HepG2 (cell line): ENCODE measurements around the gene GRPEL2. TPM values are rescaled to one million over a fixed set of nuclear protein-coding genes. Genes with fewer than 3 reads are reported as not detected.

Experiments used
- ATAC-seq: fragments of 200-7000 bp; cut with Tn5 transposase; 3 replicates; pipeline ENCODE4 v1.9.1; 2020; ENCODE audit warnings: mild to moderate bottlenecking, moderate library complexity
- BruUV-seq: library from RNA; stranded (reverse); fragments of 400-500 nt; replicated peaks from 2 replicates; lab custom pipeline; 2021; lab: Mats Ljungman, UMichigan
- CTCF ChIA-PET: fragments of 300-600 bp; formaldehyde crosslinking; extraction: SDS; loops from one replicate; lab custom pipeline; 2021; ENCODE audit warnings: low total read pairs, inconsistent platforms, low intra/inter-chr PET ratio; lab: Yijun Ruan, JAX
- POLR2A ChIA-PET: fragments of 350-600 bp; sonication (Branson Sonifier 250); formaldehyde crosslinking; loops from one replicate; lab custom pipeline; 2020; ENCODE audit warnings: antibody characterized with exemption, inconsistent platforms; lab: Yijun Ruan, JAX
- DNase-seq: peaks from one replicate; pipeline ENCODE4 v3.0.0-alpha.2; 2015; ENCODE audit warnings: low spot score
- FAIRE-seq: peaks from 3 replicates; lab custom pipeline; 2011; peaks lifted over from hg19 to GRCh38; lab: Jason Lieb, UNC
- H2AFZ ChIP-seq: one replicate; pipeline ENCODE4 v1.6.1; 2011; ENCODE audit warnings: low read length, inconsistent platforms
- H3K27ac ChIP-seq: fragments of 300-600 bp; 3 replicates; pipeline ENCODE4 v1.8.0; 2011; ENCODE audit warnings: mixed run types, mild to moderate bottlenecking, mixed read lengths, low read length, inconsistent platforms; ENCODE audit not compliant: insufficient read depth; ENCODE audit errors: extremely low read length
- H3K27me3 ChIP-seq, 2 experiments: fragments of 200-600 bp in 1 of 2; 2 replicates in 1 of 2; 3 replicates in 1 of 2; pipeline versions ENCODE4 v1.6.0 to v1.8.0; 2011; ENCODE audit warnings: low read length in 2 of 2, mild to moderate bottlenecking in 2 of 2, moderate library complexity in 2 of 2, inconsistent platforms in 1 of 2; ENCODE audit not compliant: insufficient read depth in 2 of 2, control insufficient read depth in 1 of 2
- H3K36me3 ChIP-seq, 2 experiments: fragments of 200-600 bp in 1 of 2; replicated peaks in 1 of 2; 2 replicates in 1 of 2; 3 replicates in 1 of 2; pipeline versions ENCODE4 v1.5.1 to v1.8.0; 2011; ENCODE audit warnings: low read length in 2 of 2, inconsistent platforms in 1 of 2; ENCODE audit not compliant: insufficient read depth in 2 of 2, control insufficient read depth in 1 of 2
- H3K4me1 ChIP-seq: 2 replicates; pipeline ENCODE4 v1.5.1; 2012; ENCODE audit warnings: low read length, inconsistent platforms; ENCODE audit not compliant: insufficient read depth
- H3K4me2 ChIP-seq: 2 replicates; pipeline ENCODE4 v1.6.0; 2011; ENCODE audit warnings: low read depth, low read length, inconsistent platforms
- H3K4me3 ChIP-seq, 3 experiments: fragments of 200-600 bp in 1 of 3; sonication (generic), shearing (Covaris generic) in 1 of 3; replicated peaks in 1 of 3; 2 replicates each; pipeline ENCODE4 v1.5.1; 2011 to 2016; ENCODE audit warnings: low read length in 3 of 3, inconsistent platforms in 2 of 3, low read depth in 2 of 3, mild to moderate bottlenecking in 2 of 3, control low read depth in 1 of 3, mixed read lengths in 1 of 3; ENCODE audit not compliant: insufficient read depth in 1 of 3
- H3K79me2 ChIP-seq: one replicate; pipeline ENCODE4 v1.6.1; 2011; ENCODE audit warnings: low read length, inconsistent platforms; ENCODE audit not compliant: insufficient read depth
- H3K9ac ChIP-seq: 2 replicates; pipeline ENCODE4 v1.6.0; 2011; ENCODE audit warnings: mild to moderate bottlenecking, low read depth, low read length, inconsistent platforms; ENCODE audit not compliant: insufficient read depth
- H3K9me3 ChIP-seq: 2 replicates; pipeline ENCODE4 v1.5.1; 2012; ENCODE audit warnings: mild to moderate bottlenecking, low read length
- H4K20me1 ChIP-seq: 2 replicates; pipeline ENCODE4 v1.6.0; 2011; ENCODE audit warnings: inconsistent platforms, mild to moderate bottlenecking, low read length, moderate library complexity; ENCODE audit not compliant: insufficient read depth
- CCDC6 ChIP-seq: sonication (generic); formaldehyde crosslinking; IDR thresholded peaks from 2 replicates; pipeline ENCODE4 v1.8.1; 2022; ENCODE audit warnings: mild to moderate bottlenecking, missing genetic modification reagents, moderate library complexity
- CEBPB ChIP-seq: IDR thresholded peaks from 2 replicates; pipeline ENCODE4 v1.6.1; 2011; ENCODE audit warnings: low read depth, low read length, improper control_type of control experiment, borderline replicate concordance
- GATAD2A ChIP-seq: IDR thresholded peaks from 2 replicates; pipeline ENCODE4 v1.6.1; 2016
- IKZF4 ChIP-seq: sonication (generic); formaldehyde crosslinking; IDR thresholded peaks from 2 replicates; pipeline ENCODE4 v1.5.1; 2020; ENCODE audit warnings: borderline replicate concordance, mild to moderate bottlenecking, low read depth, missing genetic modification reagents; ENCODE audit errors: not compliant biosample characterization
- JUN ChIP-seq: sonication (generic); formaldehyde crosslinking; IDR thresholded peaks from 2 replicates; pipeline ENCODE4 v1.4.0; 2020; ENCODE audit warnings: mild to moderate bottlenecking, missing genetic modification reagents
- NCOR1 ChIP-seq: fragments of 200-600 bp; sonication (generic); IDR thresholded peaks from 2 replicates; pipeline ENCODE4 v1.7.0; 2017; ENCODE audit warnings: antibody characterized with exemption, low read length, borderline replicate concordance
- RBM22 ChIP-seq: fragments of 200-400 bp; formaldehyde crosslinking; optimal IDR thresholded peaks from 2 replicates; pipeline ENCODE3; 2017; ENCODE audit warnings: mild to moderate bottlenecking, low read length, moderate library complexity
- TARDBP ChIP-seq: sonication (generic); formaldehyde crosslinking; IDR thresholded peaks from 2 replicates; pipeline ENCODE4 v1.8.0; 2022; ENCODE audit warnings: mild to moderate bottlenecking, missing genetic modification reagents
- ZFX ChIP-seq: sonication (generic); formaldehyde crosslinking; IDR thresholded peaks from 2 replicates; pipeline ENCODE4 v1.4.0; 2020; ENCODE audit warnings: mild to moderate bottlenecking, low read depth, missing genetic modification reagents, moderate library complexity
- ZMYM4 ChIP-seq: sonication (generic); formaldehyde crosslinking; IDR thresholded peaks from 2 replicates; pipeline ENCODE4 v1.8.1; 2023; ENCODE audit warnings: mild to moderate bottlenecking, missing genetic modification reagents
- ZNF124 ChIP-seq: sonication (generic); formaldehyde crosslinking; IDR thresholded peaks from 2 replicates; pipeline ENCODE4 v1.4.0; 2020; ENCODE audit warnings: missing genetic modification reagents
- ZNF644 ChIP-seq: IDR thresholded peaks from 2 replicates; pipeline ENCODE4 v1.6.1; 2016; ENCODE audit warnings: low read depth
- ZNF768 ChIP-seq: sonication (generic); formaldehyde crosslinking; IDR thresholded peaks from 2 replicates; pipeline ENCODE4 v1.4.0; 2020; ENCODE audit warnings: missing genetic modification reagents
- WGBS: methylation state at CpG from one replicate; pipeline ENCODE4 v1.1.6; 2017; ENCODE audit warnings: low lambda C conversion rate; 5-methylcytosine and 5-hydroxymethylcytosine counted together
- in situ Hi-C: cut with HindIII; loops from 2 replicates; pipeline ENCODE4 v1.10.0; 2017; ENCODE audit warnings: low pct_unique_long_range_greater_than_20kb; ENCODE audit not compliant: extremely low pct_ligation_motif_present
- intact Hi-C: fragments of 100-400 bp; cut with micrococcal nuclease; formaldehyde crosslinking; loops from one replicate; pipeline ENCODE4 v1.10.0; 2022; ENCODE audit not compliant: unreplicated experiment
- polyA plus RNA-seq, 8 experiments: library from polyadenylated mRNA; depleted of rRNA in 3 of 8; stranded (reverse) in 7 of 8; unstranded in 1 of 8; fragments of >200 nt; fragmentation: Illumina TruSeq in 4 of 8; extraction: Trizol in 4 of 8; gene quantifications; 2 replicates each; pipeline versions ENCODE4 v1.2.1 to v1.2.3, GENCODE V29; 2011 to 2016; ENCODE audit warnings: low read depth in 4 of 8, missing spikeins in 1 of 8, mixed read lengths in 1 of 8; ENCODE audit not compliant: insufficient read depth in 1 of 8
- total RNA-seq, 5 experiments: library from RNA; depleted of rRNA; stranded (reverse); fragments of >200 nt; fragmentation: Illumina TruSeq; extraction: Trizol; gene quantifications; 2 replicates each; pipeline ENCODE4 v1.2.3, GENCODE V29; 2016; ENCODE audit warnings: low read depth in 1 of 5
- TF ChIP-seq, protein P1 (sequence below): sonication (generic); formaldehyde crosslinking; IDR thresholded peaks from 2 replicates; pipeline ENCODE4 v1.4.0; 2020; ENCODE audit warnings: missing genetic modification reagents
- TF ChIP-seq, protein P2 (sequence below): sonication (generic); formaldehyde crosslinking; conservative IDR thresholded peaks from 2 replicates; pipeline ENCODE4 v1.4.0; 2020; ENCODE audit warnings: mild to moderate bottlenecking, missing genetic modification reagents, moderate library complexity

Gene GRPEL2
- total and polyA plus RNA-seq, 2 of the 13 experiments (the other 11 are each of a cell fraction or from before 2014, with no cell fraction given): 13.1 to 16.6 TPM

DNA sequence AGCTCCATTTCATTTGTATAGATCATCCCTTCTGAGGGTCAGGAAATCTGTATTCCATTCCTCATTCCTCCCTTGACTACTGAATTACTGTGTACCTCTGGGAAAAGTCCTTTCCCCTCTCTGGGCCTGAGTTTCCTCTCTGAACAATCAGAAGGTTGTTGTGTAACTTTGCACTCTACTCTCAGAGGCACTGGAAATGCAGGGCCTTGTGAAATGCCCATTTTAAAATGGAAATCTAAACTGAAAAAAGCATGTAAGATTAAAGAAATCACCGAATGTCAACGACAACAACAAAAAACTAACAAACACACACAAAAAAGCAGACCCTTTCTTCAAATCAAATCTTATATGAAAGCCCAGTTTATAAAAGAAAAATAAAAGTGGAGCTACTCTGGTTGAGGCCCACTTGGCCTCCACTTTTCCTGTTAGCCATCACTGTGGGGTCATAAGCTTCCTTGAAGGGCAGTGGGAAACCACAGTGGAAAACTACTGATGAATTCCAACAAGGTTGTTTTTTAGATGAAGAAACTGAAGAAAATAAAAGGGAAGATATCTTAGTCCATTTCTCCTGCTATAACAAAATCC, 21.6 kb upstream of the GRPEL2 start:
- H3K4me3 ChIP-seq: no peak overlapping the region
- peak; percentile 46 for DNase-seq
- in situ Hi-C loops: loop anchor here (5.0 kb wide), 2 partner anchors 49 to 109 kb away; no protein-coding TSS in a partner anchor
- intact Hi-C loops: loop anchor here (2.0 kb wide), 1 partner anchor 21 kb away; the partner anchor contains the start of gene GRPEL2
- peak overlapping the region; percentile 54 for H3K27ac ChIP-seq
- H3K36me3 ChIP-seq: no peaks in the 10 kb centered on the region
- no peaks in the 10 kb centered on the region for H3K9me3 ChIP-seq
- peak overlapping the region; percentile 26; the same call in 1 of the 2 replicates for H3K4me2 ChIP-seq
- no peaks in the 10 kb centered on the region for H3K27me3 ChIP-seq
- H2AFZ ChIP-seq: no peak overlapping the region
- no peak for ATAC-seq
- H4K20me1 ChIP-seq: no peaks in the 10 kb centered on the region
- 5% methylated on average over 2 of the region's 2 CpGs for WGBS
- BruUV-seq: no TSS peak
- FAIRE-seq: peak; percentile 34
- POLR2A ChIA-PET: interaction anchor here (6.7 kb wide), 1 partner anchor 20 kb away, joined by 93 read pairs; the partner anchor contains the start of gene GRPEL2
- H3K79me2 ChIP-seq: no peaks in the 10 kb centered on the region
- no peak overlapping the region for H3K9ac ChIP-seq
- peaks cover 65% of the 10 kb centered on the region for H3K4me1 ChIP-seq
- CTCF ChIA-PET: no interaction called here
- TF ChIP-seq JUN (CRISPR knock-in tag): no peak
- TF ChIP-seq ZNF124: 0 out of 2 replicates have a peak, but pooled peaks have one; percentile 51
- peak; percentile 47 for TF ChIP-seq ZFX (CRISPR knock-in tag)
- no peak for TF ChIP-seq ZMYM4 (CRISPR knock-in tag)
- TF ChIP-seq GATAD2A (CRISPR knock-in tag): peak; percentile 39; the same call in 1 of the 2 replicates
- TF ChIP-seq ZNF768 (CRISPR knock-in tag): peak; percentile 39; the same call in 1 of the 2 replicates
- TF ChIP-seq, protein P1, sequence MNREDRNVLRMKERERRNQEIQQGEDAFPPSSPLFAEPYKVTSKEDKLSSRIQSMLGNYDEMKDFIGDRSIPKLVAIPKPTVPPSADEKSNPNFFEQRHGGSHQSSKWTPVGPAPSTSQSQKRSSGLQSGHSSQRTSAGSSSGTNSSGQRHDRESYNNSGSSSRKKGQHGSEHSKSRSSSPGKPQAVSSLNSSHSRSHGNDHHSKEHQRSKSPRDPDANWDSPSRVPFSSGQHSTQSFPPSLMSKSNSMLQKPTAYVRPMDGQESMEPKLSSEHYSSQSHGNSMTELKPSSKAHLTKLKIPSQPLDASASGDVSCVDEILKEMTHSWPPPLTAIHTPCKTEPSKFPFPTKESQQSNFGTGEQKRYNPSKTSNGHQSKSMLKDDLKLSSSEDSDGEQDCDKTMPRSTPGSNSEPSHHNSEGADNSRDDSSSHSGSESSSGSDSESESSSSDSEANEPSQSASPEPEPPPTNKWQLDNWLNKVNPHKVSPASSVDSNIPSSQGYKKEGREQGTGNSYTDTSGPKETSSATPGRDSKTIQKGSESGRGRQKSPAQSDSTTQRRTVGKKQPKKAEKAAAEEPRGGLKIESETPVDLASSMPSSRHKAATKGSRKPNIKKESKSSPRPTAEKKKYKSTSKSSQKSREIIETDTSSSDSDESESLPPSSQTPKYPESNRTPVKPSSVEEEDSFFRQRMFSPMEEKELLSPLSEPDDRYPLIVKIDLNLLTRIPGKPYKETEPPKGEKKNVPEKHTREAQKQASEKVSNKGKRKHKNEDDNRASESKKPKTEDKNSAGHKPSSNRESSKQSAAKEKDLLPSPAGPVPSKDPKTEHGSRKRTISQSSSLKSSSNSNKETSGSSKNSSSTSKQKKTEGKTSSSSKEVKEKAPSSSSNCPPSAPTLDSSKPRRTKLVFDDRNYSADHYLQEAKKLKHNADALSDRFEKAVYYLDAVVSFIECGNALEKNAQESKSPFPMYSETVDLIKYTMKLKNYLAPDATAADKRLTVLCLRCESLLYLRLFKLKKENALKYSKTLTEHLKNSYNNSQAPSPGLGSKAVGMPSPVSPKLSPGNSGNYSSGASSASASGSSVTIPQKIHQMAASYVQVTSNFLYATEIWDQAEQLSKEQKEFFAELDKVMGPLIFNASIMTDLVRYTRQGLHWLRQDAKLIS (CRISPR knock-in tag): no peak
- no peak for TF ChIP-seq IKZF4
- peak; percentile 66; the same call in 1 of the 2 replicates for TF ChIP-seq NCOR1
- 0 out of 2 replicates have a peak, but pooled peaks have one; percentile 14 for TF ChIP-seq ZNF644
- TF ChIP-seq TARDBP: no peak
- TF ChIP-seq, protein P2, sequence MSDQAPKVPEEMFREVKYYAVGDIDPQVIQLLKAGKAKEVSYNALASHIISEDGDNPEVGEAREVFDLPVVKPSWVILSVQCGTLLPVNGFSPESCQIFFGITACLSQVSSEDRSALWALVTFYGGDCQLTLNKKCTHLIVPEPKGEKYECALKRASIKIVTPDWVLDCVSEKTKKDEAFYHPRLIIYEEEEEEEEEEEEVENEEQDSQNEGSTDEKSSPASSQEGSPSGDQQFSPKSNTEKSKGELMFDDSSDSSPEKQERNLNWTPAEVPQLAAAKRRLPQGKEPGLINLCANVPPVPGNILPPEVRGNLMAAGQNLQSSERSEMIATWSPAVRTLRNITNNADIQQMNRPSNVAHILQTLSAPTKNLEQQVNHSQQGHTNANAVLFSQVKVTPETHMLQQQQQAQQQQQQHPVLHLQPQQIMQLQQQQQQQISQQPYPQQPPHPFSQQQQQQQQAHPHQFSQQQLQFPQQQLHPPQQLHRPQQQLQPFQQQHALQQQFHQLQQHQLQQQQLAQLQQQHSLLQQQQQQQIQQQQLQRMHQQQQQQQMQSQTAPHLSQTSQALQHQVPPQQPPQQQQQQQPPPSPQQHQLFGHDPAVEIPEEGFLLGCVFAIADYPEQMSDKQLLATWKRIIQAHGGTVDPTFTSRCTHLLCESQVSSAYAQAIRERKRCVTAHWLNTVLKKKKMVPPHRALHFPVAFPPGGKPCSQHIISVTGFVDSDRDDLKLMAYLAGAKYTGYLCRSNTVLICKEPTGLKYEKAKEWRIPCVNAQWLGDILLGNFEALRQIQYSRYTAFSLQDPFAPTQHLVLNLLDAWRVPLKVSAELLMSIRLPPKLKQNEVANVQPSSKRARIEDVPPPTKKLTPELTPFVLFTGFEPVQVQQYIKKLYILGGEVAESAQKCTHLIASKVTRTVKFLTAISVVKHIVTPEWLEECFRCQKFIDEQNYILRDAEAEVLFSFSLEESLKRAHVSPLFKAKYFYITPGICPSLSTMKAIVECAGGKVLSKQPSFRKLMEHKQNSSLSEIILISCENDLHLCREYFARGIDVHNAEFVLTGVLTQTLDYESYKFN (CRISPR knock-in tag): peak; percentile 48; the same call in 1 of the 2 replicates
- peak; percentile 86 for TF ChIP-seq CEBPB
- no peak for TF ChIP-seq CCDC6 (CRISPR knock-in tag)
- no peak for TF ChIP-seq RBM22
